HG02678 (cell line): ENCODE results near the gene PKN1.
"Not testable (repeated sequence)": the region's sequence is repeated elsewhere in the genome, so short reads cannot be mapped to it uniquely, and the experiment has no call there.

ENCODE experiments used
- ATAC-seq: cut with Tn5 transposase; IDR thresholded peaks from one replicate; pipeline ENCODE4 v1.9.1; 2021; ENCODE audit warnings: mild to moderate bottlenecking, moderate library complexity; ENCODE audit not compliant: unreplicated experiment

Gene PKN1

GRCh38 chr19:14452303-14452702, 19.2 kb downstream of the PKN1 start:
- ATAC-seq = not testable (repeated sequence)

GRCh38 chr19:14459703-14460102, 26.6 kb downstream of the PKN1 start:
- no peak for ATAC-seq

GRCh38 chr19:14460935-14461334, 27.8 kb downstream of the PKN1 start:
- no peak for ATAC-seq

- ATAC-seq = not testable (repeated sequence)
Observed at GRCh38 chr19:14462401-14462800, 29.3 kb downstream of the PKN1 start.

- no peak for ATAC-seq
Observed at GRCh38 chr19:14463747-14464146, 30.6 kb downstream of the PKN1 start.

- ATAC-seq = no peak
Observed at GRCh38 chr19:14467391-14467790, 34.3 kb downstream of the PKN1 start.

- ATAC-seq = no peak
Observed at GRCh38 chr19:14467816-14468215, 34.7 kb downstream of the PKN1 start.

- ATAC-seq = no peak
Observed at GRCh38 chr19:14470031-14470876, 37.1 kb downstream of the PKN1 start.

GRCh38 chr19:14471436-14472187, 38.5 kb downstream of the PKN1 start:
- no peak for ATAC-seq

- no peak for ATAC-seq
Observed at GRCh38 chr19:14472202-14472938, 39.3 kb downstream of the PKN1 start.

- ATAC-seq = no peak
Observed at GRCh38 chr19:14473073-14473977, 40.2 kb downstream of the PKN1 start.

GRCh38 chr19:14473978-14474578, 41.0 kb downstream of the PKN1 start:
- no peak for ATAC-seq

GRCh38 chr19:14474827-14475226, 41.7 kb downstream of the PKN1 start:
- no peak for ATAC-seq

- no peak for ATAC-seq
Observed at GRCh38 chr19:14475251-14476073, 42.4 kb downstream of the PKN1 start, which contains the start of gene PTGER1. TSS of gene PTGER1 (minus strand) at chr19:14475354. CDS start at chr19:14474320, 1,034 bp downstream.

- ATAC-seq = no peak
Observed at GRCh38 chr19:14476327-14476672, 43.2 kb downstream of the PKN1 start.

- no peak for ATAC-seq
Observed at GRCh38 chr19:14476673-14477401, 43.7 kb downstream of the PKN1 start.

- ATAC-seq = no peak
Observed at GRCh38 chr19:14477418-14478112, 44.5 kb downstream of the PKN1 start.

- ATAC-seq = no peak
Observed at GRCh38 chr19:14478113-14478545, 45.0 kb downstream of the PKN1 start.
